HEK293 (cell line): ENCODE measurements around the gene LTN1.

Source experiments
- CTCF ChIP-seq: fragments of 450-650 bp; formaldehyde crosslinking; IDR thresholded peaks from 2 replicates; pipeline ENCODE4 v1.5.1; 2016; ENCODE audit warnings: missing biosample characterization, missing genetic modification characterization
- TCF7L2 ChIP-seq: IDR thresholded peaks from 2 replicates; pipeline ENCODE4 v1.6.1; 2011; ENCODE audit warnings: low read depth, mild to moderate bottlenecking, inconsistent platforms, low read length, moderate library complexity, borderline replicate concordance
- ZBTB49 ChIP-seq: fragments of 450-650 bp; formaldehyde crosslinking; IDR thresholded peaks from 2 replicates; pipeline ENCODE4 v1.5.1; 2016; ENCODE audit warnings: missing biosample characterization, missing genetic modification characterization, low read depth
- ZNF274 ChIP-seq, 2 experiments: fragments of 200-500 bp in 1 of 2; fragments of 450-650 bp in 1 of 2; sonication (Bioruptor generic) in 1 of 2; formaldehyde crosslinking in 1 of 2; IDR thresholded peaks; 2 replicates each; pipeline versions ENCODE4 v1.5.1 to v1.6.1; 2014 to 2016; ENCODE audit warnings: borderline replicate concordance in 1 of 2, inconsistent platforms in 1 of 2, low read length in 1 of 2, missing biosample characterization in 1 of 2, missing genetic modification characterization in 1 of 2
- ZNF561 ChIP-seq: fragments of 450-650 bp; IDR thresholded peaks from 2 replicates; pipeline ENCODE4 v1.5.1; 2018; ENCODE audit warnings: missing biosample characterization, missing genetic modification characterization, borderline replicate concordance
- ZNF645 ChIP-seq: fragments of 450-650 bp; formaldehyde crosslinking; IDR thresholded peaks from 2 replicates; pipeline ENCODE4; 2016; ENCODE audit warnings: missing biosample characterization, missing genetic modification characterization
- ZNF707 ChIP-seq: fragments of 450-650 bp; formaldehyde crosslinking; IDR thresholded peaks from 2 replicates; pipeline ENCODE4 v1.5.1; 2016; ENCODE audit warnings: missing biosample characterization, missing genetic modification characterization
- ZNF785 ChIP-seq: fragments of 450-650 bp; formaldehyde crosslinking; IDR thresholded peaks from 2 replicates; pipeline ENCODE4 v1.5.1; 2016; ENCODE audit warnings: missing biosample characterization, missing genetic modification characterization
- ZNF791 ChIP-seq: fragments of 450-650 bp; formaldehyde crosslinking; IDR thresholded peaks from 2 replicates; pipeline ENCODE4 v1.5.1; 2016; ENCODE audit warnings: missing biosample characterization, missing genetic modification characterization
- ZNF830 ChIP-seq: fragments of 450-650 bp; IDR thresholded peaks from 2 replicates; pipeline ENCODE4 v1.5.0; 2018; ENCODE audit warnings: missing biosample characterization, missing genetic modification characterization, low read depth, mild to moderate bottlenecking, moderate library complexity

GRCh38 chr21:29024474-29025327, 32.0 kb upstream of the LTN1 start, which contains the start of gene USP16:
- TF ChIP-seq CTCF (tag by site-specific recombination) (peak; percentile 51; the same call in 1 of the 2 replicates), ZNF830 (tag by site-specific recombination) (no peak), ZNF274 (IDR thresholded peaks at IDR 0.05; ENCODE audit: low read length) (no peak), ZNF274 (tag by site-specific recombination; IDR thresholded peaks at IDR 0.05; ENCODE audit: borderline replicate concordance) (no peak), ZBTB49 (no peak), ZNF707 (tag by site-specific recombination) (no peak), TCF7L2 (no peak), ZNF785 (tag by site-specific recombination) (no peak), ZNF561 (tag by site-specific recombination) (peak; percentile 91), ZNF645 (no peak), ZNF791 (tag by site-specific recombination) (no peak)
